Gastrocnemius medialis (tissue), 4 donors: ENCODE results near the gene MMP19.

Experiments used
- CTCF ChIP-seq, 5 experiments: fragments of 450-650 bp in 3 of 5; fragments of 200-600 bp in 2 of 5; sonication (generic) in 2 of 5; IDR thresholded peaks in 4 of 5; conservative IDR thresholded peaks in 1 of 5; 1 replicate in 4 of 5; 2 replicates in 1 of 5; pipeline ENCODE4 v1.5.1; 2016 to 2019; ENCODE audit warnings: antibody characterized with exemption in 5 of 5, mild to moderate bottlenecking in 3 of 5, moderate library complexity in 3 of 5
- POLR2A ChIP-seq, 2 donors: fragments of 450-650 bp; IDR thresholded peaks; one replicate each; pipeline ENCODE4 v1.6.1; 2017; ENCODE audit warnings: antibody characterized with exemption in 2 of 2, mild to moderate bottlenecking in 2 of 2, moderate library complexity in 2 of 2

- TF ChIP-seq CTCF (IDR thresholded peaks at IDR 0.05 in 4 of 5, conservative IDR thresholded peaks at IDR 0.05 in 1 of 5) (no peak), POLR2A (IDR thresholded peaks at IDR 0.05) (no peak)
Observed at GRCh38 chr12:55861871-55862270, 19.1 kb upstream of the MMP19 start.
